Stimulated activated naive B cell treated with anti-CD40 and anti-IgM and Interleukin-4, amounts not matched to agents 10 μg/mL and 1 μg/mL and 100 μg/mL, for 72 hours (primary cell): Measurements from ENCODE around the gene SLCO4A1.

Experiments used
- ATAC-seq, 2 donors: fragments of 150-1000 bp; cut with Tn5 transposase; replicated peaks; 2 replicates each; pipeline ENCODE4 v1.10.0; 2021; ENCODE audit warnings: moderate library complexity in 1 of 2
- DNase-seq: peaks from one replicate; pipeline ENCODE4 v3.0.0; 2021
- H3K27ac Mint-ChIP-seq: one replicate; pipeline ENCODE4 v1.8.0; 2022; ENCODE audit warnings: mild to moderate bottlenecking, mixed read lengths
- H3K27me3 Mint-ChIP-seq, 2 donors: one replicate each; pipeline ENCODE4 v1.8.0; 2022; ENCODE audit warnings: mixed read lengths in 2 of 2
- H3K36me3 Mint-ChIP-seq, 2 donors: one replicate each; pipeline ENCODE4 v1.8.0; 2022; ENCODE audit warnings: mixed read lengths in 2 of 2, mild to moderate bottlenecking in 1 of 2
- H3K4me1 Mint-ChIP-seq, 2 donors: one replicate each; pipeline ENCODE4 v1.8.0; 2022; ENCODE audit warnings: mixed read lengths in 2 of 2, mild to moderate bottlenecking in 1 of 2
- H3K4me3 Mint-ChIP-seq, 2 donors: one replicate each; pipeline ENCODE4 v1.8.0; 2022; ENCODE audit warnings: mild to moderate bottlenecking in 2 of 2, mixed read lengths in 2 of 2, moderate library complexity in 1 of 2
- H3K9me3 Mint-ChIP-seq, 2 donors: one replicate each; pipeline ENCODE4 v1.8.0; 2022; ENCODE audit warnings: mixed read lengths in 2 of 2, mild to moderate bottlenecking in 1 of 2

SLCO4A1 gene

DNA sequence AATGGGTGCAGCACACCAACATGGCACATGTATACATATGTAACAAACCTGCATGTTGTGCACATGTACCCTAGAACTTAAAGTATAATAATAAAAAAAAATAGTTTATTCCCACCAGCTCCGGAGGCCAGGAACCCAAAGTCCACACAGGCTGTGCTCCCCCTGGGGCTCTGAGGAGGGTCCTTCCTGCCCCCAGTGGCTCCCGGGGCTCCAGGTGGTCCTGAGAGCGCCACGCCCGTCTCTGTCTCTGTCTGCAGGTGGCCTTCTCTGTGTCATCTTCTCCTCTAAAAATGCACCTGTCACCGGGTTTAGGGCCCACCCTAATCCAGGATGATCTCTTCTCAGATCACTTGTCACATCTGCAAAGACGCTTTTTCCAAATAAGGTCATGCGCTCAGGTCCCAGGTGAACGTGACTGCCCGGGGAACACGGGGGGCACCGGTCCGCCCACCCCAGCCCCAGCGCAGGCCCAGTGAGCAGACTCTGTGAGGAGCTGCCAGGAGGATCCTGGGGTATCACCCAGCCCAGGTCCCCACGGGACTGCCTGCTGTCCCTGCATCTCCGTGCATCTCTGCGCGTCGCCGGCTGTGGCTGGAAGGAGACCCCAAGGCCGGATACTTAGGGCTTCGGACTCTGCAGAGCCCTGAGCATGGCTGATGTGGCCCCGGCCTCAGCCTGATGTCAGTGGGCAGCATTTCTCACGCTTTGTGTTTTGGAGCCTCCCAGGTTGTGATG is 11.8 kb downstream of the SLCO4A1 start:
- Mint-ChIP-seq H3K4me1 (peaks cover 41 to 69% of the 10 kb centered on the region in 2 donors), H3K4me3 (no peak overlapping the region), H3K27me3 (no peaks in the 10 kb centered on the region), H3K27ac (peak overlapping the region; percentile 82), H3K9me3 (no peaks in the 10 kb centered on the region), H3K36me3 (peaks cover 31 to 37% of the 10 kb centered on the region in 2 donors)
- no peak for DNase-seq
- ATAC-seq: no peak

DNA sequence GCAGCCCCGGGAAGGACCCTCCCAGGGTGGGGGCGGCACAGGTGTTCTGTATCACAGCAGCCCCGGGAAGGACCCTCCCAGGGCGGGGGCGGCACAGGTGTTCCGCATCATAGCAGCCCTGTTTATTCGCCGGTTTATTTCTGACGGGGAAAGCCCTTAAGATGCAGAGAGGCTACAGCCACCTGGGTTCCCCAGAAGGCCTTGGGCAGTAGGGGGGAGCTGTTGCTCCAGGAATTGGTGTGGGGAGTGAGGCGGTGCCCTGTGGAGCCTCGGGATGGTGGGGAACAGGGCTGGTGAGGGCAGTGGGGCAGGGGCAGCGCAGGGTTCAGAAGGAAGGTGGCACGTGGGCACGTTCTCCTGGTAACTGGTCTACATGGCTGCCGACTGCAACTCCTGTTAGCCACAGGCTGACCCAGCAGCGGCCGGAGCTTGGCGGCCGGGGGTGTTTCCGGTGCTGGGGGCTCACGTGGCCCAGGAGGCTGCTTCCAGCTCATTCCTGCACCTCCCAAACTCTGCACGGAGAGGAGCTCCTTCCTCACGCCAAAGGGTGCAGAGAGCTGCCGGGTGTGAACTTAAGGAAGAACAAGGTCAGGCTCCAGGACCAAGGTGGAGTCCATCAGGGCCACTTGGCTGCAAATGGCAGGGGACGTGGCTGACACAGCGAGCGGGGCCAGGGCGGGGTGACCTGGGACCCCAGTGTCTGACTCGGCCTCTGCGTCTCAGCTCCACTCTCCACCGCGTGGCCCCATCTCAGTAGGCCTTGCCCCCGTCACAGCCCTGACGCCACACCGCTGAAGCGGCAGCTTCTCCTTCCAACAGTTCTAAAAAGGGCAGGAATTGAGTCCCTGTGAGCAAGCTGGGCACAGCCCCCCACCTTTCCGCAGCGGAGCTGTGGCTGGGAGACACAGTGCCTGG is 13.2 kb downstream of the SLCO4A1 start:
- ATAC-seq (no peak), DNase-seq (no peak)
- Mint-ChIP-seq H3K27me3 (no peaks in the 10 kb centered on the region), H3K9me3 (no peaks in the 10 kb centered on the region), H3K4me1 (peaks cover 31 to 64% of the 10 kb centered on the region in 2 donors), H3K27ac (peak overlapping the region; percentile 71), H3K4me3 (peak overlapping the region in 1 of 2 donors; percentile 23), H3K36me3 (peaks cover 35 to 43% of the 10 kb centered on the region in 2 donors)

DNA sequence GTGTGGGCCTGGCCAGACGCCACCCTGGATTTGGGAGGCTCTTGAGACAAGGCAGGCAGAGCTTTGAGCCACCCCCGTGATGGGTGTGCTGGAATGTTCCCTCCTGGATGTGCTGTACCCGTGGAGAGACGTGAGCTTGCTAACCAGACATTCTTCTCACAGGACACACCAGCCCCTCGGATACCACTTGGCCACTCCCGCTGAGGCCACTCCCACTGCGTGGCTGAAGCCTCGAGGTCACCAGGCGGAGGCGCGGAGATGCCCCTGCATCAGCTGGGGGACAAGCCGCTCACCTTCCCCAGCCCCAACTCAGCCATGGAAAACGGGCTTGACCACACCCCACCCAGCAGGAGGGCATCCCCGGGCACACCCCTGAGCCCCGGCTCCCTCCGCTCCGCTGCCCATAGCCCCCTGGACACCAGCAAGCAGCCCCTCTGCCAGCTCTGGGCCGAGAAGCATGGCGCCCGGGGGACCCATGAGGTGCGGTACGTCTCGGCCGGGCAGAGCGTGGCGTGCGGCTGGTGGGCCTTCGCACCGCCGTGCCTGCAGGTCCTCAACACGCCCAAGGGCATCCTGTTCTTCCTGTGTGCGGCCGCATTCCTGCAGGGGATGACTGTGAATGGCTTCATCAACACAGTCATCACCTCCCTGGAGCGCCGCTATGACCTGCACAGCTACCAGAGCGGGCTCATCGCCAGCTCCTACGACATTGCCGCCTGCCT is 14.1 kb downstream of the SLCO4A1 start:
- no peak for DNase-seq
- H3K9me3 Mint-ChIP-seq: no peaks in the 10 kb centered on the region
- no peaks in the 10 kb centered on the region for H3K27me3 Mint-ChIP-seq
- ATAC-seq: no peak
- peaks cover 35 to 41% of the 10 kb centered on the region in 2 donors for H3K36me3 Mint-ChIP-seq
- no peak overlapping the region for H3K4me3 Mint-ChIP-seq
- peaks cover 24 to 56% of the 10 kb centered on the region in 2 donors for H3K4me1 Mint-ChIP-seq
- no peak overlapping the region for H3K27ac Mint-ChIP-seq

DNA sequence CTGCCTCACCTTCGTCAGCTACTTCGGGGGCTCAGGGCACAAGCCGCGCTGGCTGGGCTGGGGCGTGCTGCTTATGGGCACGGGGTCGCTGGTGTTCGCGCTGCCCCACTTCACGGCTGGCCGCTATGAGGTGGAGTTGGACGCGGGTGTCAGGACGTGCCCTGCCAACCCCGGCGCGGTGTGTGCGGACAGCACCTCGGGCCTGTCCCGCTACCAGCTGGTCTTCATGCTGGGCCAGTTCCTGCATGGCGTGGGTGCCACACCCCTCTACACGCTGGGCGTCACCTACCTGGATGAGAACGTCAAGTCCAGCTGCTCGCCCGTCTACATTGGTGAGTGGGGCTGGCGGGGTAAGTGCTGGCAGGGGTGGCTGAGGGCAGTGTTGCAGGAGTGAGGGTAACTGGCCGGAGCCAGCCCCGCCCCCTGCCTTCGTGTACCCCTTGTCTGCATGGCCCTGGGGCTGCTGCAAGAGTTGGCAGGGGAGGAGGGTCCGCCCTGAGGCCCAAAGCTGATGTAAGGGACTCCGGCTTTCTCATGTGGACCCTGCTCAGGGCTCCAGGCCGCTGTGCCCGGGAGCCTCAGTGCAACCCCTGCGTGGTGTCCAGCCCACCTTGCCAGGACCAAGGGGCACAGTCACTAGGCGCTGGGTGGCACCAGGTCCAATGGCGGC is 14.8 kb downstream of the SLCO4A1 start:
- Mint-ChIP-seq H3K9me3 (no peaks in the 10 kb centered on the region), H3K4me1 (peaks cover 19 to 49% of the 10 kb centered on the region in 2 donors), H3K27ac (no peak overlapping the region), H3K4me3 (no peak overlapping the region), H3K27me3 (no peaks in the 10 kb centered on the region), H3K36me3 (peaks cover 37 to 48% of the 10 kb centered on the region in 2 donors)
- ATAC-seq (no peak), DNase-seq (no peak)

DNA sequence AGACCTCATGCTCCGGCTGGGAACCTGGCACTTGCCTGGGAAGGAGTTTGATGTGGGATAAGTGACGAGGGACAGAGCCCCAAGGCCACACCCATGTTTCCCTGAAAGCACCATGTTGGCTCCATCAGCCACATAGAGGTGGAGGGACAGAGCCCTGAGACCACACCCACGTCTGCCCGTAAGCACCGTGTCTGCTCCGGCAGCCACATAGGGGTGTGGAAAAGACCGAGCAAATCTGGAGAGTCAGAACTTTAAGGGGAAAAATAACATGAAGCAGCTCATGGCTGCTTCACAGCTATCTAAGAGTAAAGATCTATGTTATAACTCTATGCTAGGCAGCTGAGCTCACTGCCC is 15.3 kb downstream of the SLCO4A1 start:
- H3K36me3 Mint-ChIP-seq: peaks cover 37 to 49% of the 10 kb centered on the region in 2 donors
- H3K27ac Mint-ChIP-seq: no peak overlapping the region

DNA sequence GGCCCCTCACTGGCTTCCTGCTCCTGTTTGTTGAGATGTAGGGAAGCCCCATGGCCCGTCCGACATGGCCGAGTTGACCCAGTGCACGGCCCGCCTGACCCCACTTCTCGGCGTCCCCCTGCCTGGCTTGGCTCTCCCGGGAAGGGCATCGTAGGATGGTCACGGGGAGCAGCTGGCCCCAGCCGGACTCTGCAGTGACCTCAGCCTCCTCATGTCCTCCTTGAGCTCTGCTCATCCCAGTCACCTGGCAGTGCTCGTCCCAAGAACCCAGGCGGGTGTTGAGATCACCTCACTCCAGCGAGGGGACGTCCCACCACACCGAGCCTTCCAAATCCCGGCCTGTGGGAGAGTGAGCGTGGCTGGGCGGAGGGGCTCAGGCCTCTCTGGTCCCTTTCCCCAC is 15.7 kb downstream of the SLCO4A1 start:
- H3K4me3 Mint-ChIP-seq: no peak overlapping the region
- no peak overlapping the region for H3K27ac Mint-ChIP-seq
- H3K36me3 Mint-ChIP-seq: peaks cover 38 to 49% of the 10 kb centered on the region in 2 donors

More for the DNA sequence above, 15.3 kb downstream of the SLCO4A1 start:
- Mint-ChIP-seq H3K4me1 (peaks cover 15 to 44% of the 10 kb centered on the region in 2 donors), H3K4me3 (no peak overlapping the region), H3K27me3 (no peaks in the 10 kb centered on the region), H3K9me3 (no peaks in the 10 kb centered on the region)
- no peak for DNase-seq
- no peak for ATAC-seq

DNA sequence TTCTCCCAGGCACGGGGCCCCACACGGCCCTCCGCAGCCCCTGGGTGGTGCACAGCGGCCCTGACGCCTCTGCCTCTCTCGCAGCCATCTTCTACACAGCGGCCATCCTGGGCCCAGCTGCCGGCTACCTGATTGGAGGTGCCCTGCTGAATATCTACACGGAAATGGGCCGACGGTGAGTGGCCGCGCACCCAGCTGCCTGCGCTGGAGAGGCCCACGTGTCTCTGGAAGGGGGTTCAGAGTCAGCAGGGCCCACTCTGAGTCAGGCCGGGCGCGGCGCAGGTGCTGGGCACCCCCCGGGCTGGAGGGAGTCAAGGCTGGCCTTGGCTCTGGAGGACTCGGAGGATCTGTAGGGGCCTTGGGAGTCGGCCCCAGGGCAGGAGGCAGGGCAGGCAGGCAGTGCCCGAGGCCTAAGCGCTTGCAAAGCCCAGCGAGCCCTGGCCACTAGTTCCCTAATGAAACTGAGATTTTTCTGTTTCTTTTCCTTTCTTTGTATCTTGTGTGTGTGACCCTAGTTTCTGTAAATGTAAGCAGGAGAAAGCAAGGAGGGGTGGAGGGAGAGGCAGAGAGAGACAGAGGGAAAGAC is 16.4 kb downstream of the SLCO4A1 start:
- H3K36me3 Mint-ChIP-seq: peaks cover 43 to 49% of the 10 kb centered on the region in 2 donors
- H3K27ac Mint-ChIP-seq: no peak overlapping the region
- H3K9me3 Mint-ChIP-seq: no peaks in the 10 kb centered on the region
- H3K4me1 Mint-ChIP-seq: peaks cover 11 to 34% of the 10 kb centered on the region in 2 donors
- no peaks in the 10 kb centered on the region for H3K27me3 Mint-ChIP-seq
- DNase-seq: no peak
- peak in 1 of 2 donors; percentile 36 for ATAC-seq
- no peak overlapping the region for H3K4me3 Mint-ChIP-seq

More for the DNA sequence above, 15.7 kb downstream of the SLCO4A1 start:
- Mint-ChIP-seq H3K9me3 (no peaks in the 10 kb centered on the region), H3K27me3 (no peaks in the 10 kb centered on the region), H3K4me1 (peaks cover 14 to 40% of the 10 kb centered on the region in 2 donors)
- DNase-seq (no peak), ATAC-seq (no peak)

DNA sequence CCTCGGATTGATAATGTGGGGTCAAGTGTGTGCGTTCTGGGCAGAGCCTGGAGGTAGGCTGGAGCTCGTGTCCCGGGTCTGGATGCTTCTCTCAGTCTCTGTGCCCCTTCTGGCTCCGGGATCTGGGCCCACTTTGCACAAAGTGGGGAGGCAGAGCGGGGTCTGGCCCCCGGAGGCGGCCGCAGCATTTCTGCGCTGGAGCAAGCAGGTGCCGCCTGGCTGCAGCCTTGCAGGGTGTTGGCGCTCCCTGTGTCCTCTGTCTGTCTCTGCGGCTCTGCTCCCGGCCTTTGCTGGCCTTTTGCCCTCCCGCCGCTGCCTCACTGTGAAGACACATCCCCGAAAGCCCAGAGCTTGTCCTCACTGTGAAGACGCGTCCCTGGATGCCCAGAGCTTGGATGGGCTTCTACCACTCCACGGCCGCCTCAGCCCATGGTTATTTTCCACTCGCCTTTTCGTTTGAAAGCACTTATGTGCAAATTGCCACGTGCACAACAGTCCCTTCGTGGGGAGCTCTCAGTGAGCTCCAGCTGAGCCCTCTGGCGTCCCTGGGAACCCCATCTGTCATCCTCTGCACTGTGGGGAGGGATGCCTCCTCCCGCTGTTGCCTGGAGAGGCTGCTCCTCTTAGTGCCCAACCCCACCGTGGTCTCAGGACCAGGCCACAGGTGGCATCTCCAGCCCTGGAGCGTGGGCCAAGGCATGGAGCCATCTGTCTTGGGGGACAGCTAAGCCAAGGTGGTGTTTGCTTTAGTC is 17.4 kb downstream of the SLCO4A1 start:
- peaks cover 40 to 48% of the 10 kb centered on the region in 2 donors for H3K36me3 Mint-ChIP-seq
- no peaks in the 10 kb centered on the region for H3K9me3 Mint-ChIP-seq
- ATAC-seq: no peak
- no peaks in the 10 kb centered on the region for H3K27me3 Mint-ChIP-seq
- H3K27ac Mint-ChIP-seq: peak overlapping the region; percentile 20
- no peak for DNase-seq
- peaks cover 7 to 27% of the 10 kb centered on the region in 2 donors for H3K4me1 Mint-ChIP-seq
- H3K4me3 Mint-ChIP-seq: peak overlapping the region in 1 of 2 donors; percentile 15

DNA sequence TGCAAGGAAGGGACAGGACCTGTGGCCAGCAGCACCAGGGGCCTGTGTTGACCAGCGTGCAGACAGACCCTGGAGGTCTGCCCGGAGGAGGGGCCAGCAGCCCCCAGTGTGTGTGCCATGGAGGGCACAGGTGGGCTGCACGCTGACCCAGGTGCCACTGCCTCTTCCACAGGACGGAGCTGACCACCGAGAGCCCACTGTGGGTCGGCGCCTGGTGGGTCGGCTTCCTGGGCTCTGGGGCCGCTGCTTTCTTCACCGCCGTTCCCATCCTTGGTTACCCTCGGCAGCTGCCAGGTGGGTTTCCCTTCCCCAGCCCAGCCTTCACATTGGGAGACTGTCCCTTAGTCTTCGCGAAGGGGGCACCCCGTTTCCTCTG is 17.9 kb downstream of the SLCO4A1 start:
- H3K27ac Mint-ChIP-seq: no peak overlapping the region
- peaks cover 7 to 22% of the 10 kb centered on the region in 2 donors for H3K4me1 Mint-ChIP-seq
- DNase-seq: no peak

DNA sequence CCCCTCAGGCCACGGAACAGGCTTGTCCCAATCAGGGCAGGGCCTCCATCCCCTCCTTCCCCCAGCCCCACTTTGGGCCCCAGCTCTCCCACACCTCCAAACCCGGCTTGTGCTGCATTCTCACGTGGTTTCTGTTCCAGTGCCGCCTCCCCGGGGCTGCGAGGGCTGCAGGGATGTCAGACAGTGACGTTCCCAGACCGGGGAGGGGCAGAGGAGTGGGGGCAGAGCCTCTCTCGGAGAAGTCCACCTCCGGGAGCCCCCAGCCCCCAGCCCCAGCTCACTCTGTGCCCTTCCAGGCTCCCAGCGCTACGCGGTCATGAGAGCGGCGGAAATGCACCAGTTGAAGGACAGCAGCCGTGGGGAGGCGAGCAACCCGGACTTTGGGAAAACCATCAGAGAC is 18.5 kb downstream of the SLCO4A1 start:
- DNase-seq (no peak), ATAC-seq (no peak)
- Mint-ChIP-seq H3K4me3 (no peak overlapping the region), H3K4me1 (peaks cover 5 to 17% of the 10 kb centered on the region in 2 donors), H3K27ac (no peak overlapping the region), H3K9me3 (no peaks in the 10 kb centered on the region), H3K27me3 (no peaks in the 10 kb centered on the region), H3K36me3 (peaks cover 41 to 53% of the 10 kb centered on the region in 2 donors)

More for the DNA sequence above, 17.9 kb downstream of the SLCO4A1 start:
- H3K4me3 Mint-ChIP-seq: no peak overlapping the region
- H3K9me3 Mint-ChIP-seq: no peaks in the 10 kb centered on the region
- no peak for ATAC-seq
- no peaks in the 10 kb centered on the region for H3K27me3 Mint-ChIP-seq
- peaks cover 43 to 53% of the 10 kb centered on the region in 2 donors for H3K36me3 Mint-ChIP-seq

DNA sequence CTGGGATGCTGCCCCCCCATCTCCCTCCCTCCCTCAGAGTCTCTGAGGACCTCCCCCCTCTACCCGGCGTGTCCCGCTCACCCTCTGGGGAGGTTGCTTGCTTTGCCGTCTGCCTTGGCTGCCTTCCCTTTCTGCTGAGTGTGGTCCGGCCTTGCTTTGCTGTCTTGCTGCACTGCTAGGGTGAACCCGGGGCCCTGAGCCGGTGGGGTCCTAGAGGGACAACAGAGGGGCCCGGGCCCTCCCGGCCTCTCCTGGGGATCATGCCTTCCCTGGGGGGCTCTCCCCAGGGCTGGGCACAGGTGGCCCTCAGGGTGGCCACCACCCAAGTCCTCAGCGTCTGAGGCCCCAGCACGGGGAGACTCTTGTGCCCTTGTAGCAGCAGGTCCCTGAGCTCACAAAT is 19.3 kb downstream of the SLCO4A1 start:
- ATAC-seq (no peak), DNase-seq (no peak)
- Mint-ChIP-seq H3K9me3 (no peaks in the 10 kb centered on the region), H3K4me3 (no peak overlapping the region), H3K27me3 (no peaks in the 10 kb centered on the region), H3K27ac (peak overlapping the region; percentile 82), H3K4me1 (peaks cover 5 to 17% of the 10 kb centered on the region in 2 donors), H3K36me3 (peaks cover 46 to 58% of the 10 kb centered on the region in 2 donors)

DNA sequence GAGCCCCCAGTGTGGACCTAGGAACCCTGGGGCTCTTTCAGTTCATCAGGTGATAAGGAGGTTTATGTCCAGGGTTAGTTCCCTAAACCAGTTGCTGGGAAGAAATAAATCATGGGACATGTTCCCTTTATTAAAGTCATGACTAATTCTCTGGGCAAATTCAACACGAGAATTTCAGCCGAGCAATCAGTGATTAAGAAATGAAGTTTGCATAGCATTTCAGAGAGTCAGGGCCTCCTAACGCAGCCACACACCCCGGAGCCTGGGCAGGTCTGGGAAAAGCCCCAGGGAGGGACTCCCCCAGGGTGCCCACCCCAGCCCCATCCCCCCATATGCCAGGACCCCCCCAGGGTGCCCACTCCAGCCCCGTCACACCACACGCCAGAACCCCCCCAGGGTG is 20.1 kb downstream of the SLCO4A1 start:
- DNase-seq: no peak
- H3K4me1 Mint-ChIP-seq: peaks cover 5 to 17% of the 10 kb centered on the region in 2 donors
- no peak overlapping the region for H3K27ac Mint-ChIP-seq
- H3K4me3 Mint-ChIP-seq: no peak overlapping the region
- peaks cover 47 to 58% of the 10 kb centered on the region in 2 donors for H3K36me3 Mint-ChIP-seq
- H3K27me3 Mint-ChIP-seq: no peaks in the 10 kb centered on the region
- no peaks in the 10 kb centered on the region for H3K9me3 Mint-ChIP-seq
- no peak for ATAC-seq
